ENCODE results near the gene AKAP13. TPM values are rescaled to one million over a fixed set of nuclear protein-coding genes. Genes with fewer than 3 reads are reported as not detected.

Gene AKAP13
- total and polyA plus RNA-seq, 2 donors (not counting 1 experiment from before 2014, with no cell fraction given): 73.8 to 358 TPM

- H3K79me2 ChIP-seq (ENCODE audit: control insufficient read depth, insufficient read depth, low read length): peaks cover 100% of the 10 kb centered on the region
- CTCF ChIA-PET: interaction anchor here (0.8 to 2.4 kb wide), 13 partner anchors 8 to 179 kb away, joined by 3 to 15 read pairs (median 3); no protein-coding TSS in a partner anchor
- peak overlapping the region; percentile 46 for H3K9ac ChIP-seq (ENCODE audit: low read length)
- DNase-seq: peak; percentile 71
- H3K27ac ChIP-seq (ENCODE audit: low read length in 2 of 2): peak overlapping the region; percentile 51 to 78
- Mint-ChIP-seq H3K27ac (peak overlapping the region; percentile 47), H3K4me1 (peaks cover 83% of the 10 kb centered on the region), H3K9me3 (ENCODE audit: insufficient read depth) (no peaks in the 10 kb centered on the region), H3K27me3 (no peaks in the 10 kb centered on the region), H3K4me3 (peak overlapping the region; percentile 48)
- intact Hi-C loops (cut with micrococcal nuclease): loop anchor here (5.0 kb wide), 1 partner anchor 63 kb away; no protein-coding TSS in a partner anchor
- peak overlapping the region; percentile 69 for H3K4me2 ChIP-seq (replicated peaks; ENCODE audit: low read depth, low read length, poor library complexity, severe bottlenecking)
- ATAC-seq (ENCODE audit: low read depth): peak; percentile 50
- no peaks in the 10 kb centered on the region for H3K27me3 ChIP-seq (replicated peaks in 1 of 4; ENCODE audit: control extremely low read depth in 1 of 4, control insufficient read depth in 3 of 4, insufficient read depth in 4 of 4, low read length in 3 of 4)
- H4K20me1 ChIP-seq (ENCODE audit: control insufficient read depth, insufficient read depth, low read length, poor library complexity, severe bottlenecking): peaks cover 70% of the 10 kb centered on the region
- no peaks in the 10 kb centered on the region for H3K36me3 ChIP-seq (replicated peaks in 1 of 2; ENCODE audit: control extremely low read depth in 1 of 2, control insufficient read depth in 1 of 2, extremely low read depth in 1 of 2, insufficient read depth in 2 of 2, low read length in 1 of 2)
- no peak for TF ChIP-seq EZH2 (IDR thresholded peaks at IDR 0.05; ENCODE audit: borderline replicate concordance, insufficient read depth, low read depth, low read length, poor library complexity, severe bottlenecking)
- TF ChIP-seq CTCF (IDR thresholded peaks at IDR 0.05): no peak
- POLR2A ChIA-PET: interaction anchor here (0.8 kb wide), 1 partner anchor 229 kb away, joined by 3 read pairs; no protein-coding TSS in a partner anchor
- H3K4me3 ChIP-seq (ENCODE audit: control extremely low read depth in 1 of 5, extremely low read depth in 1 of 5, insufficient read depth in 1 of 5, low read depth in 2 of 5, low read length in 4 of 5): peak overlapping the region in 2 of 5 experiments; percentile 46 to 64
- H3K4me1 ChIP-seq (ENCODE audit: control insufficient read depth in 2 of 2, insufficient read depth in 2 of 2, low read length in 2 of 2): peaks cover 72 to 78% of the 10 kb centered on the region in 2 donors
- no peak overlapping the region for H2AFZ ChIP-seq (ENCODE audit: insufficient read depth, low read depth, low read length, poor library complexity, severe bottlenecking)
- no peaks in the 10 kb centered on the region for H3K9me3 ChIP-seq (ENCODE audit: control extremely low read depth in 1 of 3, control insufficient read depth in 2 of 3, insufficient read depth in 1 of 3, low read length in 2 of 3)
- WGBS (ENCODE audit: insufficient coverage): no CpG with 5 or more reads among the region's 1 CpG
These were observed 94.9 kb downstream of the AKAP13 start for GRCh38 chr15:85475317-85475701.

GRCh38 chr15:85475711-85476110, 95.3 kb downstream of the AKAP13 start:
- peak overlapping the region; percentile 47 for H3K27ac Mint-ChIP-seq
- H3K9ac ChIP-seq (ENCODE audit: low read length): peak overlapping the region; percentile 46
- DNase-seq: no peak
- H3K4me1 Mint-ChIP-seq: peaks cover 83% of the 10 kb centered on the region
- H3K4me3 ChIP-seq (ENCODE audit: control extremely low read depth in 1 of 5, extremely low read depth in 1 of 5, insufficient read depth in 1 of 5, low read depth in 2 of 5, low read length in 4 of 5): peak overlapping the region in 1 of 5 experiments; percentile 64
- peak overlapping the region; percentile 69 for H3K4me2 ChIP-seq (replicated peaks; ENCODE audit: low read depth, low read length, poor library complexity, severe bottlenecking)
- H3K9me3 Mint-ChIP-seq (ENCODE audit: insufficient read depth): no peaks in the 10 kb centered on the region
- TF ChIP-seq EZH2 (IDR thresholded peaks at IDR 0.05; ENCODE audit: borderline replicate concordance, insufficient read depth, low read depth, low read length, poor library complexity, severe bottlenecking) (no peak), CTCF (IDR thresholded peaks at IDR 0.05) (no peak)
- no peaks in the 10 kb centered on the region for H3K27me3 Mint-ChIP-seq
- no peaks in the 10 kb centered on the region for H3K27me3 ChIP-seq (replicated peaks in 1 of 4; ENCODE audit: control extremely low read depth in 1 of 4, control insufficient read depth in 3 of 4, insufficient read depth in 4 of 4, low read length in 3 of 4)
- H3K27ac ChIP-seq (ENCODE audit: low read length in 2 of 2): peak overlapping the region; percentile 19 to 78
- intact Hi-C loops (cut with micrococcal nuclease): loop anchor here (5.0 kb wide), 1 partner anchor 63 kb away; no protein-coding TSS in a partner anchor
- ChIA-PET POLR2A (interaction anchor here (0.7 to 0.8 kb wide), 2 partner anchors 12 to 229 kb away, joined by 3 to 4 read pairs; no protein-coding TSS in a partner anchor), CTCF (interaction anchor here (0.9 to 2.4 kb wide), 8 partner anchors 10 to 179 kb away, joined by 3 to 15 read pairs (median 4); no protein-coding TSS in a partner anchor)
- H3K9me3 ChIP-seq (ENCODE audit: control extremely low read depth in 1 of 3, control insufficient read depth in 2 of 3, insufficient read depth in 1 of 3, low read length in 2 of 3): no peaks in the 10 kb centered on the region
- peaks cover 73 to 82% of the 10 kb centered on the region in 2 donors for H3K4me1 ChIP-seq (ENCODE audit: control insufficient read depth in 2 of 2, insufficient read depth in 2 of 2, low read length in 2 of 2)
- peak overlapping the region; percentile 48 for H3K4me3 Mint-ChIP-seq
- peaks cover 72% of the 10 kb centered on the region for H4K20me1 ChIP-seq (ENCODE audit: control insufficient read depth, insufficient read depth, low read length, poor library complexity, severe bottlenecking)
- H3K36me3 ChIP-seq (replicated peaks in 1 of 2; ENCODE audit: control extremely low read depth in 1 of 2, control insufficient read depth in 1 of 2, extremely low read depth in 1 of 2, insufficient read depth in 2 of 2, low read length in 1 of 2): no peaks in the 10 kb centered on the region
- no peak overlapping the region for H2AFZ ChIP-seq (ENCODE audit: insufficient read depth, low read depth, low read length, poor library complexity, severe bottlenecking)
- H3K79me2 ChIP-seq (ENCODE audit: control insufficient read depth, insufficient read depth, low read length): peaks cover 100% of the 10 kb centered on the region
- no peak for ATAC-seq (ENCODE audit: low read depth)

Data from B cell (primary cell).